A549 (cell line): Measurements from ENCODE around the gene CRYGN.

Experiments used
- MAZ ChIP-seq: fragments of 150-350 bp; IDR thresholded peaks from 2 replicates; pipeline ENCODE4 v1.6.1; 2014; ENCODE audit warnings: antibody characterized with exemption, low read depth, low read length, borderline replicate concordance
- PHF8 ChIP-seq: fragments of 200-600 bp; sonication (generic); IDR thresholded peaks from 2 replicates; pipeline ENCODE4 v1.6.1; 2016; ENCODE audit warnings: low read depth, mild to moderate bottlenecking, antibody characterized with exemption, moderate library complexity, borderline replicate concordance
- TF ChIP-seq, protein P1 (sequence below): fragments of 250-450 bp; sonication (Bioruptor Pico); IDR thresholded peaks from 2 replicates; pipeline ENCODE4 v1.5.0; 2020; ENCODE audit warnings: low read depth, mild to moderate bottlenecking, moderate library complexity
- TF ChIP-seq, protein P2 (sequence below): fragments of >200 bp; sonication (Bioruptor Twin); formaldehyde crosslinking; IDR thresholded peaks from 3 replicates; pipeline ENCODE4 v1.5.1; 2016
- TF ChIP-seq, protein P3 (sequence below): IDR thresholded peaks from 2 replicates; pipeline ENCODE4 v1.6.1; 2012

DNA sequence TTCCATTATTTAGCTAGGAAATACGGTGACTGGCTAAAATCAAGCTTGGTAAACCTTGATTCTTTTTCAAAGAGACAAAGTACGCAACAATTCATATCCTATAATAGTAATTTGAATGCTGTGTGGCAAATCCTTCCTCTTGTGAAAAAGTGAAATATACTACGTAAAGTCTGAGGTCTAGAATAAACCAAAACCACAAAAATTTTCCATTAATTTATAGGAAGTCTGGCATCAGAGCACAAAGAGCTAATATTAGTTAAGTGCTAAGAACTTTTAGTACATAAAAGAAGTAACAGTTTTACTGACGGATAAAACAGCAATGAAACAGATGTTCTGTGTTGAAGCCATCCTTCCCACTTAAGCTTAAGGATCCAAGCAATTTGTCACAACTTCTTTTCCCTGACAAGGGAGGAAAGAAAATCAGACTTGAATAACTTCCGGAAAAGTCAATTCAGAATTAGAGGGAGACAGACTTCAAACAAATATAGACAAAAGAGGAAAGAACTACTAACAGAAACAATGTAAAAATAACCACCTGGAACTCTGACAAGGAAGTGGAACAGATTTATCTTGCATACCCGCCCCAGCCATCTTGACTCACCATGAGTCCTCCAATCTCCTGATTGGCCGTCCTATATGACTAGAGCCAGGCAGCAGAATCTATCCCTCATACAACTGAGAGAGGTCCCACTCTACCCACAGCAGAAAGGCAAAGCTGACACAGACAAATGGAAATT lies 45.2 kb upstream of the CRYGN start:
- TF ChIP-seq, protein P1, sequence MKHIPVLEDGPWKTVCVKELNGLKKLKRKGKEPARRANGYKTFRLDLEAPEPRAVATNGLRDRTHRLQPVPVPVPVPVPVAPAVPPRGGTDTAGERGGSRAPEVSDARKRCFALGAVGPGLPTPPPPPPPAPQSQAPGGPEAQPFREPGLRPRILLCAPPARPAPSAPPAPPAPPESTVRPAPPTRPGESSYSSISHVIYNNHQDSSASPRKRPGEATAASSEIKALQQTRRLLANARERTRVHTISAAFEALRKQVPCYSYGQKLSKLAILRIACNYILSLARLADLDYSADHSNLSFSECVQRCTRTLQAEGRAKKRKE (CRISPR knock-in tag), result no peak
- TF ChIP-seq MAZ, result no peak
- TF ChIP-seq, protein P2, sequence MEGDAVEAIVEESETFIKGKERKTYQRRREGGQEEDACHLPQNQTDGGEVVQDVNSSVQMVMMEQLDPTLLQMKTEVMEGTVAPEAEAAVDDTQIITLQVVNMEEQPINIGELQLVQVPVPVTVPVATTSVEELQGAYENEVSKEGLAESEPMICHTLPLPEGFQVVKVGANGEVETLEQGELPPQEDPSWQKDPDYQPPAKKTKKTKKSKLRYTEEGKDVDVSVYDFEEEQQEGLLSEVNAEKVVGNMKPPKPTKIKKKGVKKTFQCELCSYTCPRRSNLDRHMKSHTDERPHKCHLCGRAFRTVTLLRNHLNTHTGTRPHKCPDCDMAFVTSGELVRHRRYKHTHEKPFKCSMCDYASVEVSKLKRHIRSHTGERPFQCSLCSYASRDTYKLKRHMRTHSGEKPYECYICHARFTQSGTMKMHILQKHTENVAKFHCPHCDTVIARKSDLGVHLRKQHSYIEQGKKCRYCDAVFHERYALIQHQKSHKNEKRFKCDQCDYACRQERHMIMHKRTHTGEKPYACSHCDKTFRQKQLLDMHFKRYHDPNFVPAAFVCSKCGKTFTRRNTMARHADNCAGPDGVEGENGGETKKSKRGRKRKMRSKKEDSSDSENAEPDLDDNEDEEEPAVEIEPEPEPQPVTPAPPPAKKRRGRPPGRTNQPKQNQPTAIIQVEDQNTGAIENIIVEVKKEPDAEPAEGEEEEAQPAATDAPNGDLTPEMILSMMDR, result no peak
- no peak for TF ChIP-seq PHF8
- TF ChIP-seq, protein P3, sequence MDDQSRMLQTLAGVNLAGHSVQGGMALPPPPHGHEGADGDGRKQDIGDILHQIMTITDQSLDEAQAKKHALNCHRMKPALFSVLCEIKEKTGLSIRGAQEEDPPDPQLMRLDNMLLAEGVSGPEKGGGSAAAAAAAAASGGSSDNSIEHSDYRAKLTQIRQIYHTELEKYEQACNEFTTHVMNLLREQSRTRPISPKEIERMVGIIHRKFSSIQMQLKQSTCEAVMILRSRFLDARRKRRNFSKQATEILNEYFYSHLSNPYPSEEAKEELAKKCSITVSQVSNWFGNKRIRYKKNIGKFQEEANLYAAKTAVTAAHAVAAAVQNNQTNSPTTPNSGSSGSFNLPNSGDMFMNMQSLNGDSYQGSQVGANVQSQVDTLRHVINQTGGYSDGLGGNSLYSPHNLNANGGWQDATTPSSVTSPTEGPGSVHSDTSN, result no peak
